ENCODE data around the gene UQCRC2. TPM values are rescaled to one million over a fixed set of nuclear protein-coding genes. Genes with fewer than 3 reads are reported as not detected.

The UQCRC2 gene
- total RNA-seq, 2 donors from 2014 or later = 477 to 641 TPM

DNA sequence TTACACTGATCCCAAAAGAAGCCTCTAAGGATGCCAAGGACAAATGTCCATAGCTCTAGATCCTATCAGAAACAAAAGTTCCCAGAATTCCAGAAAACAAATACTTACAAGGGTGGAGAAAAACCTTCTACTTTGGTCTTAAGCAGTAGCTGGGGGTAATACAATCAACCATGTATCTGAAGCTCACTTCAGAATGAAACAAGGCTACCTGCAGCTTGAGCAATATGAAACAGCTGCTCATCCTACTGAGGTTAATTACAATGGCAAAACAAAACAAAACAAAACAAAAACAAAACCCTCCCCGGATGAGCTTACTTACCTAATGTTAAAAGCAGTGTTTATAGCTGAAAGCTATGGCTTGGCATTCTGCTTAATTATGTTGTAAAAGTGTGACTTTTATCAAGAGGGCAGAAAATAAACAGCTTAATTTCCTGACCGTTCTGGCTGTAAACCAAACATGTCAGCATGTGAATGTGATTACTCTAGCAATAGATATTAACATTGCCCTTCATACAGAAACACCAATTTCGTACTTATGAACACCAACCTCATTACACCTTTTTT is 37.3 kb downstream of the UQCRC2 start:
- intact Hi-C loops (cut with DNase I) = no loop called here
- DNase-seq = no peak
- Histone ChIP-seq H3K27ac (no peak overlapping the region), H3K36me3 (peaks cover 5% of the 10 kb centered on the region), H3K27me3 (no peaks in the 10 kb centered on the region), H3K4me3 (no peak overlapping the region), H3K9me3 (no peaks in the 10 kb centered on the region), H3K9ac (ENCODE audit: low read depth in 2 of 2, low read length in 2 of 2) (no peak overlapping the region), H3K4me1 (no peaks in the 10 kb centered on the region)
- TF ChIP-seq, protein P1, sequence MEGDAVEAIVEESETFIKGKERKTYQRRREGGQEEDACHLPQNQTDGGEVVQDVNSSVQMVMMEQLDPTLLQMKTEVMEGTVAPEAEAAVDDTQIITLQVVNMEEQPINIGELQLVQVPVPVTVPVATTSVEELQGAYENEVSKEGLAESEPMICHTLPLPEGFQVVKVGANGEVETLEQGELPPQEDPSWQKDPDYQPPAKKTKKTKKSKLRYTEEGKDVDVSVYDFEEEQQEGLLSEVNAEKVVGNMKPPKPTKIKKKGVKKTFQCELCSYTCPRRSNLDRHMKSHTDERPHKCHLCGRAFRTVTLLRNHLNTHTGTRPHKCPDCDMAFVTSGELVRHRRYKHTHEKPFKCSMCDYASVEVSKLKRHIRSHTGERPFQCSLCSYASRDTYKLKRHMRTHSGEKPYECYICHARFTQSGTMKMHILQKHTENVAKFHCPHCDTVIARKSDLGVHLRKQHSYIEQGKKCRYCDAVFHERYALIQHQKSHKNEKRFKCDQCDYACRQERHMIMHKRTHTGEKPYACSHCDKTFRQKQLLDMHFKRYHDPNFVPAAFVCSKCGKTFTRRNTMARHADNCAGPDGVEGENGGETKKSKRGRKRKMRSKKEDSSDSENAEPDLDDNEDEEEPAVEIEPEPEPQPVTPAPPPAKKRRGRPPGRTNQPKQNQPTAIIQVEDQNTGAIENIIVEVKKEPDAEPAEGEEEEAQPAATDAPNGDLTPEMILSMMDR (IDR thresholded peaks at IDR 0.05) = no peak

DNA sequence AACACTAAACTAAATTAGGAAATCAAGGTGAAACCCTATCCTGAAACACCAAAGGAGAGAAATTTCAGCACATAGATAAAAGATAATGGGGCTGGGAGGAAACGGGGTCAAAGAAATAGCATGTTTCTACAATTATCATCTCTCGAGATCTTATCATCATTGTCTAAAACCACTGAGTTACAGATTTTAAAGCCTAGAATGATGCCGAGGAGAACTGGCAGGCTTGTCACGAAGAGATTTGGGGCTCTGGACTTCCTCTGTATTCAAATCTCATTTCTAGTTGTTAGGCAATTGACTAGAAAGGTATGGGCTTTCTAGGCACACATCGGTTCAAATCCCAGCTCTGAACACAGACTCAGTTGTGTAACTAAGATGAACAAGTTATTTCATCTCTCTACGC is 38.5 kb downstream of the UQCRC2 start:
- H3K4me3 ChIP-seq = no peak overlapping the region
- intact Hi-C loops (cut with DNase I) = no loop called here

DNA sequence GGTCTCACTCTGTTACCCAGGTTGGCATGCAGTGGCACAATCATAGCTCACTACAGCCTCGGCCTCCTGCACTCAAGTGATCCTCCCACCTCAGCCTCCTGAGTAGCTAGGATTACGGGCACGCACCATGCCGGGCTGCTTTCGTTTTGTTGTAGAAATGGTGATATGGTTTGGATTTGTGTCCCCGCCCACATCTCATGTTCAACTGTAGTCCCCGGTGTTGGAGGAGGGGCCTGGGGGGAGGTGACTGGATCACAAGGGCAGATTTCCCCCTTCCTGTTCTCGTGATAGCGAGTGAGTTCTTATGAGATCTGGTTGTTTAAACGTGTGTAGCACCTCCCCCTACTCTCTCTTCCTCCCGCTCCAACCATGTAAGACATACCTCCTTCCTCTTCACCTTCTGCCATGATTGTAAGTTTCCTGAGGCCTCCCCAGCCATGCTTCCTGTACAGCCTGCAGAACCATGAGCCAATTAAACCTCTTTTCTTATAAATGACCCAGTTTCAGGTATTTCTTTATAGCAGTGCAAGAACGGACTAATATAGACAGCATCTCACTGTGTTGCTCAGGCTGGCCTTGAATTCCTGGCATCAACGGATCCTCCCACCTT is 41.8 kb downstream of the UQCRC2 start:
- no peaks in the 10 kb centered on the region for H3K27me3 ChIP-seq
- no peak overlapping the region for H3K27ac ChIP-seq
- intact Hi-C loops (cut with DNase I) = no loop called here
- no peak overlapping the region for H3K9ac ChIP-seq (ENCODE audit: low read depth in 2 of 2, low read length in 2 of 2)
- TF ChIP-seq, protein P1 (IDR thresholded peaks at IDR 0.05) = no peak
- DNase-seq = no peak
- no peaks in the 10 kb centered on the region for H3K9me3 ChIP-seq
- no peaks in the 10 kb centered on the region for H3K36me3 ChIP-seq
- no peak overlapping the region for H3K4me3 ChIP-seq
- no peaks in the 10 kb centered on the region for H3K4me1 ChIP-seq

More for the DNA sequence above, 38.5 kb downstream of the UQCRC2 start:
- H3K9ac ChIP-seq (ENCODE audit: low read depth in 2 of 2, low read length in 2 of 2) = no peak overlapping the region
- no peaks in the 10 kb centered on the region for H3K4me1 ChIP-seq
- DNase-seq = no peak
- TF ChIP-seq, protein P1 (IDR thresholded peaks at IDR 0.05) = no peak
- H3K27me3 ChIP-seq = no peaks in the 10 kb centered on the region
- H3K36me3 ChIP-seq = no peaks in the 10 kb centered on the region
- H3K27ac ChIP-seq = no peak overlapping the region
- H3K9me3 ChIP-seq = no peaks in the 10 kb centered on the region

DNA sequence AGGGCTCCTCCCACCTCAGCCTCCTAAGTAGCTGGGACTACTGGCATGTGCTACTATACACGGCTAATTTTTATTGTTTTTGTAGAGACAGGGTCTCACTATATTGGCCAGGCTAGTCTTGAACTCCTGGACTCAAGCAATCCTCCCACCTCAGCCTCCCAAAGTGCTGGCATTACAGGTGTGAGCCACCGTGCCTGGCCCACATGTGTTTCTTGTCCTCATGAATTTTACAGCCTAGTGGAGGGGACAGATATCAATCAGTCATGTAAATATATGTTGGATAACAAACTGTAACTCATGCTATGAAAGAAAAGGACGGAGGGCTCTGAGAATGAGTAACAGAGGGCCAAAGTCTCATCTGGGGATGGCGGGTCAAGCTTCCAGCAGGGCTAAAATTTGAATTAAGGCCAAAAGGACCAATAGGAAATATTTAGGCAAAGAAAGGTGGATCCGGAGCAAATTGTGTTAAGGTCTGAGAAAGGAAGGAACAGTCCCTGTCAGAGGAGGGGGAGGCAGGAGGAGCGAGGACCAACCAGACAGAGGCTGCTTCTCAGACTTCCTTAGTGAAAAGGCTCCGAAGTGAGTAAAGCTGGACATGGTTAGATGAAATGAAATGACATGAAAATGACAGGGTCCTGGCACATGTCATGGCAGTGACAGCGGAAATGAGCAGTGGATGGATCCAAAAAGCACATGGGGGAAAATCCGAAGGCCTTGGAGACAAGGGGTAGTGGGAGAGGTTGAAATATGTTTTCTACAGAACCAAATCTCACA is 43.9 kb downstream of the UQCRC2 start:
- Histone ChIP-seq H3K27ac (no peak overlapping the region), H3K36me3 (no peaks in the 10 kb centered on the region), H3K9me3 (no peaks in the 10 kb centered on the region), H3K9ac (ENCODE audit: low read depth in 2 of 2, low read length in 2 of 2) (no peak overlapping the region), H3K4me1 (peaks cover 3% of the 10 kb centered on the region), H3K27me3 (no peaks in the 10 kb centered on the region), H3K4me3 (no peak overlapping the region)
- TF ChIP-seq, protein P1 (IDR thresholded peaks at IDR 0.05) = no peak
- intact Hi-C loops (cut with DNase I) = no loop called here
- no peak for DNase-seq

DNA sequence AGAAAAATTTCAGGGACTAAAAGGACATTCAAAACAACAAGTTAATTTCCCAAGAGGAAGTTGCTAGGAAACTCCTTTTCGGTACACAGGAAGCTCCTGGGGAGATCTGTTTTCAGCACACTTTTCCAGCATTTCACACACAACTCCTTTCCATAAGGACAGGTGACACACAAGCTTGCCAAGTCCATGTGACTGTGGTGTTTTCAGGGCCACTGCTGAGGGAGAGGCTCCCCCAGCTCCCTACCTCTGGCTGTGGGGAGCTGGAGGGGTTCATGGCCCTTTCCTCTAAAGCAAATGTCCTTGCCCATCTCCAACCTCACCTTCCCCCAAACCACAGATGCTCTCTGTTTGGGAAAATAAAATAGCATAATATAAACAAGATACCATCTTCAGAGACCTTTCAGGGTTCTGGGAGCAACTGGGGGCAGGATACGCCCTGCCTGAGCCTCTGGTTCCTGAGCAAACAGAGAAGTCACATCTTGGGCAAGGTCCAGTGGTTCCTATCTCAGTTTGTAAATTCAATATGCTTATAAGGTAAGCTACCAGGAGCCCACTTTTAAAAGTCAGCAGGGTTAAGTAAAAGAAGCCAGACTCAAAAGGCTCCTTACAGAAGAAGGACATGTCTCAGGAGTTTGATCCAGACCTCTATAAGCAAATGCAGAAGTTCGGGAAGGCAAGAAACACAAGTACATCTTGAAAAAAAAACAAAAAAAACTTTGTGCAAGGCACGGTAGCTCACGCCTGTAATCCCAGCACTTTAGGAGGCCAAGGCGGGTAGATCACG is 44.7 kb downstream of the UQCRC2 start:
- no peaks in the 10 kb centered on the region for H3K27me3 ChIP-seq
- intact Hi-C loops (cut with DNase I) = no loop called here
- no peaks in the 10 kb centered on the region for H3K9me3 ChIP-seq
- no peaks in the 10 kb centered on the region for H3K36me3 ChIP-seq
- no peak overlapping the region for H3K4me3 ChIP-seq
- no peak overlapping the region for H3K27ac ChIP-seq
- TF ChIP-seq, protein P1 (IDR thresholded peaks at IDR 0.05) = no peak
- H3K4me1 ChIP-seq = peaks cover 3% of the 10 kb centered on the region
- DNase-seq = peak; percentile 36
- H3K9ac ChIP-seq (ENCODE audit: low read depth in 2 of 2, low read length in 2 of 2) = no peak overlapping the region

Measured in colonic mucosa (tissue), 4 donors.